Caco-2 (cell line): ENCODE measurements around the gene STMP1. TPM values are rescaled to one million over a fixed set of nuclear protein-coding genes. Genes with fewer than 3 reads are reported as not detected.

Source experiments
- BruUV-seq: library from RNA; stranded (reverse); fragments of 400-500 nt; replicated peaks from 2 replicates; lab custom pipeline; 2021; lab: Mats Ljungman, UMichigan
- CTCF ChIA-PET: fragments of 300-600 bp; sonication (Branson Sonifier 250); formaldehyde crosslinking; loops from one replicate; lab custom pipeline; 2022; ENCODE audit warnings: antibody characterized with exemption; lab: Charles Lee
- POLR2A ChIA-PET: fragments of 300-600 bp; sonication (Branson Sonifier 250); formaldehyde crosslinking; loops from one replicate; lab custom pipeline; 2022; ENCODE audit warnings: antibody characterized with exemption; lab: Charles Lee
- DNase-seq, 2 experiments: peaks; one replicate each; pipeline versions ENCODE4 v3.0.0 to v3.0.0-alpha.2; 2020 to 2022
- H3K27me3 ChIP-seq: replicated peaks from 2 replicates; pipeline ENCODE4 v1.6.0; 2011; ENCODE audit warnings: low read length; ENCODE audit not compliant: control insufficient read depth, insufficient read depth
- H3K36me3 ChIP-seq: 2 replicates; pipeline ENCODE4 v1.5.1; 2011; ENCODE audit warnings: low read length; ENCODE audit not compliant: control insufficient read depth, insufficient read depth
- H3K4me1 ChIP-seq: fragments of 250-450 bp; sonication (Bioruptor Pico); 2 replicates; pipeline ENCODE4 v1.5.1; 2020; ENCODE audit warnings: mild to moderate bottlenecking
- H3K4me3 ChIP-seq: 2 replicates; pipeline ENCODE4 v1.5.1; 2011; ENCODE audit warnings: low read depth, mild to moderate bottlenecking, control low read depth, low read length
- H3K9me3 ChIP-seq: fragments of 250-450 bp; sonication (Bioruptor Pico); 2 replicates; pipeline ENCODE4 v1.5.1; 2020; ENCODE audit warnings: mild to moderate bottlenecking, moderate library complexity
- H3K27ac Mint-ChIP-seq: one replicate; pipeline ENCODE4 v1.8.0; 2022; ENCODE audit warnings: mixed read lengths; ENCODE audit not compliant: unreplicated experiment
- H3K27me3 Mint-ChIP-seq: one replicate; pipeline ENCODE4 v1.8.0; 2022; ENCODE audit warnings: mixed read lengths; ENCODE audit not compliant: insufficient read depth, unreplicated experiment
- H3K36me3 Mint-ChIP-seq: one replicate; pipeline ENCODE4 v1.8.0; 2022; ENCODE audit warnings: mild to moderate bottlenecking, mixed read lengths; ENCODE audit not compliant: insufficient read depth, unreplicated experiment
- H3K4me1 Mint-ChIP-seq: one replicate; pipeline ENCODE4 v1.8.0; 2022; ENCODE audit warnings: low read depth, mixed read lengths; ENCODE audit not compliant: unreplicated experiment
- H3K4me3 Mint-ChIP-seq: one replicate; pipeline ENCODE4 v1.8.0; 2022; ENCODE audit warnings: mild to moderate bottlenecking, moderate library complexity, mixed read lengths; ENCODE audit not compliant: unreplicated experiment
- H3K9me3 Mint-ChIP-seq: one replicate; pipeline ENCODE4 v1.8.0; 2022; ENCODE audit warnings: mixed read lengths; ENCODE audit not compliant: unreplicated experiment
- intact Hi-C: fragments of 100-400 bp; cut with micrococcal nuclease; formaldehyde crosslinking; loops from one replicate; pipeline ENCODE4 v1.10.0; 2022; ENCODE audit not compliant: unreplicated experiment
- total RNA-seq: library from RNA; stranded (reverse); gene quantifications from 2 replicates; pipeline ENCODE4 v1.2.3, GENCODE V29; 2022
- TF ChIP-seq, protein P1 (sequence below), 2 experiments: fragments of 200-600 bp in 1 of 2; IDR thresholded peaks; 1 replicate in 1 of 2; 2 replicates in 1 of 2; pipeline versions ENCODE4 v1.5.1 to v1.8.0; 2011 to 2022; ENCODE audit warnings: antibody characterized with exemption in 1 of 2, control low read depth in 1 of 2, inconsistent platforms in 1 of 2, low read depth in 1 of 2, low read length in 1 of 2, mild to moderate bottlenecking in 1 of 2, moderate library complexity in 1 of 2; ENCODE audit not compliant: insufficient read depth in 1 of 2, severe bottlenecking in 1 of 2, unreplicated experiment in 1 of 2

The STMP1 gene
- total RNA-seq, 1 experiment from 2014 or later, result 21.5 TPM

DNA sequence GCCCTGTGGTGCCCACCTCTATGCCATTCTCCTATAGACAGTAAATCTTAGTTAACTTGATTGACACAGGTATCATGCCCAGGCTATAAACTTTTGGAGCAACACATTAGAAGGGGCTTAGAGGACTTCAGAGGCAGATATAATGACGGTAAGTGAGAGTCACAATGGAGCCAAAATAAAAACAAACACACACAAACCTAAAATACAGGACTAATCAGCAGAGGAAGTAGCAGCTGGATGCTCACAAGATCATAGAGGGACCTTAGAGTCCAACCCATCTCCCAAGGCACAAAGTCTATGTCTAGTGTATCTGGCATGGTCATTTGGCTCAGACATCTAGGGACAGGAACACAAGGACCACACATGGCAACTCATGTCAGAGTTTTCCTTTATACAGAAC, 53.4 kb downstream of the STMP1 start:
- BruUV-seq, result no TSS peak
- DNase-seq, result no peak
- CTCF ChIA-PET, result no interaction called here
- no peaks in the 10 kb centered on the region for H3K36me3 Mint-ChIP-seq
- H3K4me3 Mint-ChIP-seq, result no peak overlapping the region
- H3K4me1 Mint-ChIP-seq, result no peaks in the 10 kb centered on the region
- peaks cover 1% of the 10 kb centered on the region; the same call in 1 of the 2 replicates for H3K27me3 ChIP-seq
- TF ChIP-seq, protein P1, sequence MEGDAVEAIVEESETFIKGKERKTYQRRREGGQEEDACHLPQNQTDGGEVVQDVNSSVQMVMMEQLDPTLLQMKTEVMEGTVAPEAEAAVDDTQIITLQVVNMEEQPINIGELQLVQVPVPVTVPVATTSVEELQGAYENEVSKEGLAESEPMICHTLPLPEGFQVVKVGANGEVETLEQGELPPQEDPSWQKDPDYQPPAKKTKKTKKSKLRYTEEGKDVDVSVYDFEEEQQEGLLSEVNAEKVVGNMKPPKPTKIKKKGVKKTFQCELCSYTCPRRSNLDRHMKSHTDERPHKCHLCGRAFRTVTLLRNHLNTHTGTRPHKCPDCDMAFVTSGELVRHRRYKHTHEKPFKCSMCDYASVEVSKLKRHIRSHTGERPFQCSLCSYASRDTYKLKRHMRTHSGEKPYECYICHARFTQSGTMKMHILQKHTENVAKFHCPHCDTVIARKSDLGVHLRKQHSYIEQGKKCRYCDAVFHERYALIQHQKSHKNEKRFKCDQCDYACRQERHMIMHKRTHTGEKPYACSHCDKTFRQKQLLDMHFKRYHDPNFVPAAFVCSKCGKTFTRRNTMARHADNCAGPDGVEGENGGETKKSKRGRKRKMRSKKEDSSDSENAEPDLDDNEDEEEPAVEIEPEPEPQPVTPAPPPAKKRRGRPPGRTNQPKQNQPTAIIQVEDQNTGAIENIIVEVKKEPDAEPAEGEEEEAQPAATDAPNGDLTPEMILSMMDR (IDR thresholded peaks at IDR 0.05; ENCODE audit: insufficient read depth in 1 of 2, low read depth in 1 of 2, low read length in 1 of 2, severe bottlenecking in 1 of 2, unreplicated experiment in 1 of 2), result no peak
- POLR2A ChIA-PET, result no interaction called here
- no peak overlapping the region for H3K27ac Mint-ChIP-seq
- no peaks in the 10 kb centered on the region for H3K27me3 Mint-ChIP-seq
- H3K4me3 ChIP-seq, result no peak overlapping the region
- intact Hi-C loops, result no loop called here
- peaks cover 12% of the 10 kb centered on the region for H3K4me1 ChIP-seq
- no peaks in the 10 kb centered on the region for H3K9me3 Mint-ChIP-seq
- H3K9me3 ChIP-seq, result no peaks in the 10 kb centered on the region
- H3K36me3 ChIP-seq, result no peaks in the 10 kb centered on the region

DNA sequence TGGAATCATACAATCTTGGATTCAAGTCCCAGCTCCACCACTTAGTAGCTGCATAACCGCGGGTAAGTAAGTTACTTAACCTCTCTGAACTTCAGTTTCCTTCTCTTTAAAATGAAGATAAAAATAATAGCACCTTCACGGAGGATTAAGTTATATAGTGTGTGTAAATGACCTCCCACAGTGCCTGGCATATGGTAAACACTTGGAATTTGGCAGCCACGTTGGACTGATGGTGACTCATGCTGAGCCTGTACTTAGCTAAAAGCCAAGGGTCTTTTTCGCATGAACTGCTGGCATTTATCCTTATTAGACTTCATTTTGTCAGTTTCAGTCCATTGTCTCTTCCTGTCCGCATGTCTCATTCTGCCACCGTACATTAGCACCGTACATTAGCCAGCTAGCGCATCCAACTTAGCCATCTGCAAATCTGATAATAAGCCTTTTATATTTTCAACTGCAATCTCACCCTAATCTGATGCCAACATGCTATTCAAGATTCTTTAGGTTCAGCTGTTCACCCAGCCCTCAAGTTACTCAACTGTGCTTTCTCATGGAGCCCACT, 54.4 kb downstream of the STMP1 start:
- Histone ChIP-seq H3K36me3 (no peaks in the 10 kb centered on the region), H3K4me1 (peaks cover 12% of the 10 kb centered on the region), H3K27me3 (peaks cover 1% of the 10 kb centered on the region; the same call in 1 of the 2 replicates), H3K9me3 (no peaks in the 10 kb centered on the region), H3K4me3 (no peak overlapping the region)
- Mint-ChIP-seq H3K9me3 (no peaks in the 10 kb centered on the region), H3K27me3 (no peaks in the 10 kb centered on the region), H3K4me3 (no peak overlapping the region), H3K4me1 (no peaks in the 10 kb centered on the region), H3K36me3 (no peaks in the 10 kb centered on the region), H3K27ac (no peak overlapping the region)
- no peak for DNase-seq
- BruUV-seq, result no TSS peak
- POLR2A ChIA-PET, result no interaction called here
- TF ChIP-seq, protein P1 (IDR thresholded peaks at IDR 0.05; ENCODE audit: insufficient read depth in 1 of 2, low read depth in 1 of 2, low read length in 1 of 2, severe bottlenecking in 1 of 2, unreplicated experiment in 1 of 2), result no peak
- CTCF ChIA-PET, result no interaction called here
- intact Hi-C loops, result no loop called here

GRCh38 chr7:135717693-135718092, 55.4 kb downstream of the STMP1 start:
- Histone ChIP-seq H3K27me3 (peaks cover 1% of the 10 kb centered on the region; the same call in 1 of the 2 replicates), H3K4me1 (peaks cover 12% of the 10 kb centered on the region), H3K4me3 (no peak overlapping the region), H3K9me3 (no peaks in the 10 kb centered on the region), H3K36me3 (no peaks in the 10 kb centered on the region)
- ChIA-PET CTCF (no interaction called here), POLR2A (no interaction called here)
- Mint-ChIP-seq H3K4me3 (no peak overlapping the region), H3K27me3 (no peaks in the 10 kb centered on the region), H3K9me3 (no peaks in the 10 kb centered on the region), H3K27ac (no peak overlapping the region), H3K36me3 (no peaks in the 10 kb centered on the region), H3K4me1 (no peaks in the 10 kb centered on the region)
- intact Hi-C loops, result no loop called here
- TF ChIP-seq, protein P1 (IDR thresholded peaks at IDR 0.05; ENCODE audit: insufficient read depth in 1 of 2, low read depth in 1 of 2, low read length in 1 of 2, severe bottlenecking in 1 of 2, unreplicated experiment in 1 of 2), result no peak
- BruUV-seq, result no TSS peak
- DNase-seq, result no peak
